DMS79 treated with DMSO at 0.1 percent for 48 hours (cell line): ENCODE measurements around the gene STX5.
"Not testable (repeated sequence)": the region's sequence is repeated elsewhere in the genome, so short reads cannot be mapped to it uniquely, and the experiment has no call there.

Experiments used
- DNase-seq: peaks from one replicate; lab custom pipeline; 2025; lab: John Stamatoyannopoulos, UW

The STX5 gene

GRCh38 chr11:62854013-62854824 lies 22.4 kb upstream of the STX5 start:
- no peak for DNase-seq

- no peak for DNase-seq
These were observed 21.6 kb upstream of the STX5 start for GRCh38 chr11:62853279-62853965.

GRCh38 chr11:62852523-62853188 lies 20.8 kb upstream of the STX5 start:
- no peak for DNase-seq

GRCh38 chr11:62851807-62852522 lies 20.1 kb upstream of the STX5 start:
- DNase-seq: no peak

DNA sequence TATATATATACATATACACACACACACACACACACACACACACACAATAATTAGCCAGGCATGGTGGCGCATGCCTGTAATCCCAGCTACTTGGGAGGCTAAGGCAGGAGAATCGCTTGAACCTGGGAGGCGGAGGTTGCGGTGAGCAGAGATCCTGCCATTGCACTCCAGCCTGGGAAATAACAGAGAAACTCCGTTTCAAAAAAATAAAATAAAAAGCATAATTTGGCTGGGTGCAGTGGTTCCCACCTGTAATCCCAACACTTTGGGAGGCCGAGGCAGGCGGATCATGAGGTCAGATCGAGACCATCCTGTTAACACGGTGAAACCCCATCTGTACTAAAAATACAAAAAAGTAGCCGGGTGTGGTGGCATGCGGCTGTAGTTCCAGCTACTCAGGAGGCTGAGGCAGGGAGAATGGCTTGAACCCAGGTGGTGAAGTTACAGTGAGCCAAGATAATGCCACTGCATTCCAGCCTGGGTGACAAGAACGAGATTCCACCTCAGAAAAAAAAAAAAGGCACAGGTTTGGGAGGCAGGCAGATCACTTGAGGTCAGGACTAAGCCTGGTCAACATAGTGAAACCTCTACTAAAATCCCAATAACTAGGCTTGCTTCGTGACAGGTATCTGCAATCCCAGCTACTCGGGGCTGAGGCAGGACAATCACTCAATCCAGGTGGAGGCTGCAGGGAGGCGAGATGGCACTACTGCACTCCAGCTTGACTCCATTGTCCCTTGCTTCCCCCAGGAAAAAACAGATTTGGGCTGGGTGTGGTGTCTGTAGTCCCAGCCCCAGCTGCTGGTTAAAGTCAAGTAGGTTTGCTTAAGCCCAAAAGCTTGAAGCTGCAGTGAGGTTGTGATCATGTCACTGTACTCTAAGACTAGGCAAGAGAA lies 19.3 kb upstream of the STX5 start:
- DNase-seq: no peak

GRCh38 chr11:62847767-62848314 lies 16.0 kb upstream of the STX5 start:
- DNase-seq: no peak

DNA sequence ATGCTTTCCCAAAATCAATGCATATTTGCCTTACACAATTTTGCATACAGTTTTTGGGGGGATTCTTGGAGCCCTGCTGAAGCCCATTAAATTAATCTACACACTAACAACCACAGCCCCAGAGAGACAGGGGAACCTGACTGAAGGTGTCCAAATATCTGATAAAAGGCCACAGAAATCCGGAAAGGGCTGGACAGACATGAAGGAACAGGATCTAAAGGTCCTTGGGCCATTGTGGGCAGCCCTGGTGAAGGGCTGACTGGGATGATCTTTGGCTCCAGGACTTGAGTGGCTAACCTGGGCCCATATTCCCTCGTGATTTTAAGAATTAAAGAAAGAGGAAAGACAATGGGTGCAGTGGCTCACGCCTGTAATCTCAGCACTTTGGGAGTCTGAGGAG lies 14.3 kb upstream of the STX5 start:
- no peak for DNase-seq

- no peak for DNase-seq
These were observed 12.3 kb upstream of the STX5 start for GRCh38 chr11:62844154-62844553.

GRCh38 chr11:62843466-62843865 lies 11.6 kb upstream of the STX5 start:
- no peak for DNase-seq

- not testable (repeated sequence) for DNase-seq
These were observed 11.0 kb upstream of the STX5 start for GRCh38 chr11:62842891-62843290.

DNA sequence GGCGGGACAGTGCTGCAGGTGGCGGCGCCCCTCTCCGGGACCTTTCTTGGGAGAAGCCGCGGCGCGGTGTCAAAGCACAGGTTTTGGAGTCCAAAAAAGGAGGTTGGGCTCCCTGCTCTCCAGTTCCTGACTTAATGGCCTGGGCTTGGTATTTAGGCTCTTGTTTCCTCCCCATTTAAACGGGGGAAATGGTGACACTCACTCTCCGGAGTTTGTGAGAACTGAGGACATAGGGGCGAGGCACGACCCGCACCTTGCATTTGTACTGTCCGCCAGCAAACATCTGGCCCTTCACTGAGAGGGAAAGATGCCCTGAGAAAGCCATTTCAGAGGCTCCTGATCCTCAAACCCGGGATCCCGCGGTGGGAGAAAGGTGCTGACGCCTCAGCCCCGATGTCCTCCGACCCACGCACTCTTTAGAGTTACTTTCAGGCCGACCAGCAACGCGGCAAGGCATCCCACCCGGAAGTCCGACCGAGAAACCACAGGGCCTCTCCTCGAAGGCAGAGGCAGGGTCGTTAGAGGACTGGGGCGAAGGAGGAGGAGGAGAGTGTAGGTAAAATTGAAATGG lies 10.4 kb upstream of the STX5 start:
- peak; percentile 54 for DNase-seq

DNA sequence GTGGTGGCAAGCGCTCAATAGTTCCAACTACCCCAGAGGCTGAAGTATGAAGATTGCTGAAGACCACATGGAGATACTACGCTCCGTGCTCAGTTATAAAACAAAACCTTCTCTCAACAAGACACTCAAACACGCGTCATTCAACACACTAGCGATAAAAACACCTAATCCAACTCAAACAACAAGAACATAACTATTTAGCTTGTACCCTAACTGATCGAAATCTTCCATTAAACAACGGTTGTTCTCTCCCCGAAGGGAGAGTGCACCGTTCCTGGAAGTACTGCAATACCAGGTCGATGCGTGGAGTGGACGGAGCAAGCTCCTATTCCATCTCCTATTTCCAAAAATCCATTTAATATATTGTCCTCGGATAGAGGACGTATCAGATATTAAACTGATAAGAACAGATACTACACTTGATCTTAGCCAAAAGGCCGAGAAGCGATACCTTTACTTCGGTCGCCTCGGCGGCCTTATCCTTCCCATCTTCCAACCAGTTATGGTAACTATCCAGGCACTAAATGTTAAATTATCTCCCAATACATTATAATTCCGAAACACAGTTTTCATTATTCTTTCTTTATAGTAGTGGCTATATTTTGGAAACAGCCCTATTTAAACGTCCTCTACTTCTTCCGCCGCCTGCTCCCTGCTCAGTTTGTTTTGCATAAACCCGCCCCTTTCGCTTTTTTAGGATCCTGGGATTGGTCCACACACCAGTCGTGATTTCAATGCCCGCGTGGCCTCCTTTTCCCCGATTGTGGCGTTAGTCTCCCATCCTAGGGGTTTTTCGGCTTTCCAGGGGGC lies 9.7 kb upstream of the STX5 start:
- DNase-seq: peak; percentile 99

DNA sequence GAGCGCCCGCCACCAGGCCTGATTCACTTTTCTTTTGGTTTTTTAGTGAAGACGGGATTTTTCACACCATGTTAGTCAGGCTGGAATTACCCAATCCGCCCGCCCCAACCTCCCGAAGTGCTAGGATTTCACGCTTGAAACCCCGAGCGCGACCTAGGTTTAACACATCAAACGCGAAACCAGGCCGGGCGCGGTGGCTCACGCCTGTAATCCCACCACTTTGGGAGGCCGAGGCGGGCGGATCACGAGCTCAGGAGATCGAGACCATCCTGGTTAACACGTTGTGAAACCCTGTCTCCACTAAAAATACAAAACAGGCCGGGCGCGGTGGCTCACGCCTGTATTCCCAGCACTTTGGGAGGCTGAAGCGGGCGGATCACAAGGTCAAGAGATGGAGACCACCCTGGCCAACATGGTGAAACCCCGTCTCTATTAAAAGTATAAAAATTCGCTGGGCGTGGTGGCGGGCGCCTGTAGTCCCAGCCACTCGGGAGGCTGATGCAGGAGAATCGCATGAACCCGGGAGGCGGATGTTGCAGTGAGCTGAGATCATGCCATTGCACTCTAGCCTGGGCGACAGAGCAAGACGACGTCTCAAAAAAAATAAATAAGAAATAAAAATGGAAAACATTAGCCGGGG lies 9.0 kb upstream of the STX5 start:
- not testable (repeated sequence) for DNase-seq

- peak; percentile 85 for DNase-seq
These were observed 7.4 kb upstream of the STX5 start, which contains the start of gene WDR74 for GRCh38 chr11:62839050-62839945. TSS of gene WDR74 (minus strand) at chr11:62839590. CDS start at chr11:62839570, 20 bp downstream.

DNA sequence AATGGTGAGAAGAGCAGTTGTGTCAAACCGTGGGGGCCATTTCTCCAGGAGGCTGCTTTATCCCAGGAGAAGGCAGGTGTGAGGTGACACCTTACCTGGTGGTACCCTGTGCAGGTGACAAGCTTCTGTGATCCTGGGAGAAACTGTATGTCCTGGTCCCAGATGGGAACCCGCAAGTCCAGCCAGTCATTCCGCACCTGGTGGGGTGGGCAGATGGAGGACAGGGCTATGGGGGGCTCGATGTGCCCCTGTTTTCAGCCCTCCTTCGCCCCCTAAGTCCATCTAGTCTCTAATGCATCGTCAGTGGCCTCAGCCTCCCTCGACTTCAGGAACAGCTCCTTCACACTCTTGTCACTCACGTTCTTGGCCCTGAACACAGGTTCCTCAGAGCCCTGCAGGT lies 3.5 kb upstream of the STX5 start:
- no peak for DNase-seq

GRCh38 chr11:62832336-62833234 lies 734 bp upstream of the STX5 start, which contains the start of gene TEX54:
TSS of gene TEX54 (minus strand) at chr11:62832841.
- no peak for DNase-seq
